GM19438 (cell line): ENCODE measurements around the gene RUNX1.

Experiments used
- ATAC-seq: cut with Tn5 transposase; IDR thresholded peaks from one replicate; pipeline ENCODE4 v1.9.1; 2021; ENCODE audit warnings: low read depth; ENCODE audit not compliant: unreplicated experiment

Gene RUNX1

DNA sequence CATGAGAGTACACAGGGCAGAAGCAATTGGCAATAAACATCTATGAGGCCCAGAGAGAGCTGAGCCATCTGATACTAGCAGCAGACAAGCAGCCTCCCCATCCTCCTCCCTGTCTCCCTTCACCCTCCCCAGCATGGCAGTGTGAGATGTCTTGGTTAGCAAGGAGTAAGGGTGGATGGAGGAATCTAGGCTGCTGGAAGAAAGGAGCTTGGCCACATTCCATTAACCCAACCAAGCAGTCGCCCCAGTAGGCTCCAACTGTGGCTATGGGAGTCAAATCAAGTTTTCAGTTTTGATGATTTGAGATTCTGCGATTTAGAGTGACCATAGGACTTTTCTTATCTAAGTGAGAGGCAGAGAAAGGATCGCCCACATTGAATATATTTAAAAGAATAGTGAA is 12.9 kb upstream of the RUNX1 start:
- no peak for ATAC-seq

DNA sequence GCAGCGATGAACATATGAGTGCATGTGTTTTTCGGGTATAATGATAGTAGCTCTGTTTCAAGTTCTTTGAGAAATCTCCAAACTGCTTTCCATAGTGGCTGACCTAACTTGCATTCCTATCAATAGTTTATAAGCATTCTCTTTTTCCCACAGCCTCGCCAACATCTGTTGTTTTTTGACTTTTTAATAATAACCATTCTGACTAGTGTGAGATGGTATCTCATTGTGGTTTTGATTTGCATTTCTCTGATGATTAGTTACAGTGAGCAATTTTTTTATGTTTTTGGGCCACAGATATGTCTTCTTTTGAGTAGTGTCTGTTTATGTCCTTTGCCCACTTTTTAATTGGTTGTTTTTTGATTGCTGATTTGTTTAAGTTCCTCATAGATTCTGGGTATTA is 10.6 kb upstream of the RUNX1 start:
- ATAC-seq = no peak

DNA sequence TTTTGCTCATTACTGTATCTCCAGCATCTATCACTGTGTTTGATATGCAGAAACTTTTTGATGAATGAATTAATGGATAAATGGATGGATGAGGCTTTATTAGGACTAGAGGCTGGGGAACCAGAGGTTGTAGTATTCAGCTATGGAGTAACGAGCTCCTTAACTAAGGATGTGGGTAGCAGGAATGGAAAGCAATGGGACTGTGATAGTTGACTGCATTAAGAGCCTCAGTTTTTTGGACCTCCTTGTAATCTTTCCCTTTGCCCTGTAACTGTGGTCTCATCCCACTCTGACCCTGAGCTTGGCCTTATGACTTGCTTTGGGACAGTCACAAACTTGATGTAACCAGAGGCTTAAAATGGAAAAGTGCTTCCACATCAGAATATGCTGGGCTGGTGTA is 9.0 kb upstream of the RUNX1 start:
- no peak for ATAC-seq

DNA sequence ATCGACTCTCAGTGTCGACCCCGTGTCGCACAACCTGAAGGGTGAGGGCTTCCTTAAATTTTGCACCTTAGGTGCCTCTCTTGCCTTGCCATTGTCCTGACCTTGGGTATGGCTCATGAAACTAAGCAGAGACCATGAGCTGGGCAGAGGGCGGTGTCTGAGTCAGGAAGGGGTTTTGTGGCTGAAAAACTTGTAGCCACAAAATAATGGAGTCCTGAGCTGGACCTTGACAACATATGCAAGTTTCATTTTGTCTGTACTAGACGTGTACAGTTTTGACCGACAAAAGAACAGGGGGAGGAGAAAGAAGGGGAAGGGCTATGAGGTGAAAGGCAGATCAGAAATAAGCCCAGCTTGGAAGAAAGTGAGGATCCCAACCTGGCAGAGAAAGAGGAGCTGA is 8.3 kb upstream of the RUNX1 start:
- ATAC-seq = no peak

DNA sequence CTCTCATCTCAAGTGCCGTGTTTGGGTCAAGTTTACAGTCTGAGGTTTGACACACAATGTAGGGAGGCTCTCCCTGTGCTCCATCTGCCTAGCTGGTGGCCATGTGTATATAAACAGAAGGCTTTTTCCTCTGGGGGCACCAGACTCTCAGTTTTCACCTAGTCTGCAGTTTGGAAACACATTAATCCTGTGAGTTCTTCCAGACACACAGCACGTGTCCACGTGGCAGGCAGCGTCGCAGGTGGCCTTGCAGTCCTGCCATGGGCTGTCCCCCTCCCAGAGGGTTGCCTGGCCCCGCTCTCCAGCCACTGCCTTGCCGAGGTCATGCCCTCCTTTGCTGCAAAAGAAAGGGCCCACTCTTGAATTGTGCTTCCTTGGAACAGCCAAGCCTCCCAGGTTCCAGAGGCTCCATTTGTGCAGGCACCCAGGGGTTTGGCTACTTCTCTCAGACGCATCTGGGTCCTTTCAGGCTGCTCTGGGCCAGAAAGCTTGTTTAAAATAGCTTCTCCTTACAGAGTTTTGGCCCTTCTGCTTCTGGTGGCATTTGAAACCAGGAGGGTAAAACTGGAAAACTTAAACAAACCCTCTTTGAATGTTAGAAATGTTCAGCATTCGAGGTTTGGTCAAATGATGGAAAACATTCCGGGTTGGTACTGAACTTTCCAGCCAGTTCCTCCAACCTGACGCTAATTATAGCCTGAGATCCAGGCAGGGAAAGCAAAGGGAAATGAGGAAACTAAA is 4.4 kb upstream of the RUNX1 start:
- ATAC-seq = no peak

DNA sequence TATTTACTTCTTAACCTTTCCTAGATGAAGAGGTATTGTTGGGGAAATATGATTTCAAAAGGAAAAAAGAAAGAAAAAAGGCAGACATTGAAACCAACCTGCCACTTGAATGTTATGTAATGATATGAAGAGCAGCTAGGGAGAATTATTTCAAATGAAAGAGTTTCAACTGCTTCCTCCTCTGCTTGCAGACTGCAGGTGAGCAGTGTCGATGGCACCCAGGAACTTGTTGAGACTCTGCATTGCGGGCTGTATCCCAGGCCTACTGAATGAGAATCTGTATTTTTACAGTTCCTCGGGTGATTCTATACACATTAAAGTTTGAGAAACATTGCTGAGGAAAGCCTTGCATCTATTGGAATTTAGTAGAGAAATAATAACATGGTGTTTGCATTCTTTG is 3.7 kb upstream of the RUNX1 start:
- ATAC-seq = no peak

DNA sequence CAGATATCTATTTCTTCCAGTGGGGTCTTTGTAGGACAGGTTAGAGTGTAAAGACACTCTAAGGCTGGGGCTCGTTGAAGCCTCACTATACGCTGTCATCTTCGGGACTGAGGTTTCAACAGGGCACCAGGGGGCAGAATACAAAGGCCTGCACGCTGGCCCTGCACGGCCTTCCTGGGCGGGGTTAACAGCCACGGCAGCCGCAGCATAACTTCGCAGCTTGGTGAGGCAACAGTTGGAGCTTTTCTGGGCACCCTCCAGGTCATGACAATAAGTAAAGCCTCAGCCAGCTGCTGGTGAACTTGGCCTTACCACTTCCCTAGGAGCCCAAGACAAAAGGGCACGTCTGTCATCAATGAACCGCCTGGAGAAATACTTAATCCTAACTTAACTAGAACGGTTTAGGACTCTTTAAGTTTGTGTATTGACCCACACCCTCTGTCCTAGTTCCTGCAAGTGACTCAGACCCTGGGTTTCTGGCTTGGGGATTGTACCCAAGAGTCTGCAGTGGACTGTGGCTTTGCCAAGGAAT is 2.3 kb upstream of the RUNX1 start:
- no peak for ATAC-seq

DNA sequence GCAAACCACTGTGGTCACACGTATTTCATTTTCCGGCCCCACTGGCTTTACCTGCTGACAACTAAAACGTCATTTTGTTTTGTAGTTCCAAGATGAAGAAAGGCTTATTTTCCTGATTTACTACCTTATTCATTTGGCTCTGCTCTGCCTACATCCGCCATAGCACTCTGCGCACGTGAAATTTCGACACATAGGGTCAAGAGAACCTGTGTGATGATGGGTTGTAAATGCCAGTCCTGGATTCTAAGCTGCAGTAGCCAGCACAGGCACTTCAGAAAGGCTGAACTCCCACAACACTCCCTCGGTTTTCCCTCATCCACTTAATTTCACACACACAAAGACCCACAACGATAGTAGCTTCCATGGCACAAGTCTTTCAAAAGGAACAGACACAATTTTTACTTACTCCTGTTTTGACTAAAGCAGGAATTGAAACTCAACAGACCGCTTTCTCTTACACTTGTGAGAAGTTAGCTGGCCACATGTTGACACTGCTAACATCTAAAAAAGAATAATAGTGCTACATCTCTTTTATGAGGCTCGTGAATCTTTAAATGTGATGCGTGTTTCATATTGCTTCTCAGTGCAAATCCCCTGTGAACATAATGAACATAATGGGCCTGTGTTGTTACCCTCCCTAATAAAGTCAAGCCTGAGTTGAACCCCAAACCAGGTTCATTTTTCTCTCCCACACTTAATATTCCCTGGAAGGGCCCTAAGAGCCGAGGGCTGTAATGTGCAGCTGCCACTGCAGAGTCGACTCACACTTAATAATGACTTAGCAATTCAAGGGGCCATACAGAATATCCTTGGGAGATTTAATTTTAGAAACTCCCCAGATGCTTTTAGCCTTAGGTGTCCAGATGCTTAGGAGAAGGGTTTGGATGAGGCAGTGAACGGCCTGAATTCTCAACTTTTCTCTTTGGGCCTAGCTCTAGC is 1.5 kb upstream of the RUNX1 start:
- no peak for ATAC-seq

DNA sequence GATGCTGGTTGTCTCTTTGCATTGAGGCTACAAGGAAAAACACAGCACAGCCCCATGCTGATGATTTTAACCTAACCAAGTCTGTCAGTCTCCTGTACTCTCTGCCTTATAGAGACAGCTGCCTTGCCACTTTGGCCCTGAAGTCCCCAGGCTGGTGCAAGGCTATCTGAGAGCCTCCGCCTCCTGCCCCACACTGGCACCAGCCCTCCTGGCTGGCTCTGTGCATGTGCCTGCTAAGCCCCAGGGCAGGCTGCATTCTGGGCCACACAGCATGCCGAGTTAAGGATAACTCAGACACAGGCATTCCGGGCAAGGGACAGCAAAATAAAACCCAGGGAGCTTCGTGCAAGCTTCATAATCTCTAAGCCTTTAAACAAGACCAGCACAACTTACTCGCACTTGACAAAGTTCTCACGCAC is 910 bp downstream of the RUNX1 start:
- no peak for ATAC-seq

DNA sequence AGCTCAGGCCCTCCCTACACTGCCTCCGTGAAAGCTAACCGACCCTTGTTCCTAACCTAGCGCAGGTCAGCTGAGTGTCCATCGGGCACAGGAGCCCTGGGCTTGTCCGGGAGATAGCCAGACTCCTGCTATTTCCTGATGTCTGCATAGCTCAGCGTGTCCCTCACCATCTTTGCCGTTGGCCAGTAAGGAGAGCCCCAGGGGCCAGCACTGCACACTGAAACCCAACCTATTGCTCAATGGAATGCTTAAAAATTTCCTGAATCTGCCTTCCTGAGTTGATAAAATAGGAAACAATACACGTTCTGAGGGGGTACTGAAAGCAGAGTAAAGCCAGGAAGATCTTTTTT is 2.2 kb downstream of the RUNX1 start:
- ATAC-seq = no peak

- no peak for ATAC-seq
Observed at GRCh38 chr21:35046263-35046624, 2.9 kb downstream of the RUNX1 start.

GRCh38 chr21:35045542-35046262 is 3.4 kb downstream of the RUNX1 start:
- ATAC-seq = no peak

GRCh38 chr21:35044770-35045541 is 4.1 kb downstream of the RUNX1 start:
- no peak for ATAC-seq

DNA sequence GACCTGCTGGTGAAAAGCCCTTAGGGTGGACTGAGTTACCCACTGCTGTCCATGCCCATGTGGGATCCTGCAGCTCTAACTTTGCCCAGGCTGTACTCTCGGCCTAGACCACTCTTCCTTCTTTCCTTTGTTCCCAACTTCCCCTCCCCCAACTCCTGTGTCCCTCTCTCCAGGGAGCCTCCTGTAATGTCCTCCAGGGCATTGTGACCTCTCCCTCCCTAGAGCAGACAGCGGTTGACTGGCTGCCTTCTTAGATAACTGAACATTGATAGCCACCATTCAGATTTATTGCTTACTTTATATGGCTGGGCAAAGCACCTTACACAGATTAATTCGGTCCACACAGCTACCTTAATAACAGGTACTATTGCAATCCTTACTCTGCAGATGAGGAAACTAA is 5.0 kb downstream of the RUNX1 start:
- ATAC-seq = no peak

GRCh38 chr21:35043549-35043948 is 5.6 kb downstream of the RUNX1 start:
- no peak for ATAC-seq

DNA sequence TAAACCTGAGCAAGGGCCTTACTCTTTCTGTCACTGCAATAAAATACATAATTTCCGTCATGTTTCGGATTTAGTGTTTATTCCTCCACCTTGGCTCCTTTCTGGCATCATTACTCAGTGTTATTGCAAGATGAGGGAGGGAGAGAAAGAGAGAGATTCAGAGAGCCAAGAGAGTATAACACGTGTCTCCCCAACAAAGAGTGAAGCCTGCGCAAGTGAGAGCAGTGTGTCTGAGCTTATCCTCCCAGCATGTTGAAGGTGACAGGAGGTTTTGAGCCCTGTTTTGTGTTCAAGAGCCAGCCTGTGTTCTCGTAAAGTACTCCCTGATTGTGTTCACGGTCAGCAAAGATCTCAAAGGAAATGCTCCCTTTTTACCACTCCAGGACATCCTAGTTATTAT is 6.3 kb downstream of the RUNX1 start:
- no peak for ATAC-seq

- ATAC-seq = no peak
Observed at GRCh38 chr21:35041881-35042280, 7.2 kb downstream of the RUNX1 start.

DNA sequence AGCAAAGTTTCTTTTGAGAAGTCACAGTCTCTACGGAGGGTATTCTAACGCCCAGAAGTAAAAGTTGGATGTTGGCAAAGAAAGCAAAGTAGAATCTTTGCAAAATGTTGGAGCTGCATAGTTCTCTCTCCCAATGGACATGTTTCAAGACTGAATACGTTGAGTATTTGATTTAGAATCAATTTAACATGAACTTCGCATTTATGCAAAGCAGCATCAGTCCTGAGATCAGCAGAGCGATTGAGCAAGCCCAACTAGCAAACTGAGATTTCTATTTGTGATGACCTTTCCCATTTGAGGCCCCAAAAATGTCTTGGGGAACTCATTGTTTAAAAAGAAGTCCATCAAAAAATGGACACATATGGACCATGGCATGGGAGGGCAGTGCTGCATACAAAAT is 8.0 kb downstream of the RUNX1 start:
- no peak for ATAC-seq

- ATAC-seq = no peak
Observed at GRCh38 chr21:35039595-35040289, 9.4 kb downstream of the RUNX1 start.

- ATAC-seq = no peak
Observed at GRCh38 chr21:35038772-35039319, 10.3 kb downstream of the RUNX1 start.
